HG02642 (cell line): ENCODE measurements around the gene ELF3.
"Not testable (repeated sequence)": the region's sequence is repeated elsewhere in the genome, so short reads cannot be mapped to it uniquely, and the experiment has no call there.

Source experiments
- ATAC-seq: cut with Tn5 transposase; IDR thresholded peaks from one replicate; pipeline ENCODE4 v1.9.1; 2021; ENCODE audit warnings: mild to moderate bottlenecking; ENCODE audit not compliant: unreplicated experiment, poor library complexity

The ELF3 gene

DNA sequence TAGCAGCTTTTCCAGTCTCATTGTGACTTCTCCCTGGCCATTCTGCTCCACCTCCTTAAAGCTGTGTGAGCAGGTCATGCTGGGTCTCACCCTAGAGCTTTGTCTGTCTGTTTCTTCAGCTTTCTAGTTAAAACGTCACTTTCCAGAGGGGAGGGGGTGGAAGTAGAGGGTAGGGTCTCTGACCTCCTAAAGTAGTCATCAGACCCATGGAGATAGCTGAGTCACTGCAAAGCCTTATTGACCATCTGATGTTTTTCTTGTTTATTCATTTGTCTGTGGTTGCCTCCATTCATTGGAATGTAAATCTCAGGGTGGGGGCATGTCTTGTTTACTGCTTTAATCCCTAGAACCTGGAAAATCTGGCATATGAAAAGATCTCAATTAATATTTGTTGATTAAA lies 52.7 kb downstream of the ELF3 start:
- ATAC-seq = no peak

DNA sequence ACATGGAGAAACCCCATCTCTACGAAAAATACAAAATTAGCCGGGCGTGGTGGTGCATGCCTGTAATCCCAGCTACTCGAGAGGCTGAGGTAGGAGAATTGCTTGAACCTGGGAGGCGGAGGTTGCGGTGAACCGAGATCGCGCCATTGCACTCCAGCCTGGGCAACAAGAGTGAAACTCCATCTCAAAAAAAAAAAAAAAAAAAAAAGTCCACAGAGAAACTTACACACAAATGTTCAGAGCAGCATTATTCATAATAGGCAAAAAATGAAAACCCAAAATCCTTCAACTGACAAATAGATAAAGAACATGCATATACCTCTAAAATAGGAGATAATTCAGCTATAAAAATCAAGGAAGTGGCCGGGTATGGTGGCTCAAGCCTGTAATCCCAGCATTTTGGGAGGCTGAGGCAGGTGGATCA lies 54.5 kb downstream of the ELF3 start:
- ATAC-seq = not testable (repeated sequence)
